ENCODE results near the gene FBN3.
"Not testable (repeated sequence)": the region's sequence is repeated elsewhere in the genome, so short reads cannot be mapped to it uniquely, and the experiment has no call there.

The FBN3 gene

GRCh38 chr19:8056533-8056932 is 92.9 kb downstream of the FBN3 start:
- DNase-seq (ENCODE audit: low spot score): no peak

DNA sequence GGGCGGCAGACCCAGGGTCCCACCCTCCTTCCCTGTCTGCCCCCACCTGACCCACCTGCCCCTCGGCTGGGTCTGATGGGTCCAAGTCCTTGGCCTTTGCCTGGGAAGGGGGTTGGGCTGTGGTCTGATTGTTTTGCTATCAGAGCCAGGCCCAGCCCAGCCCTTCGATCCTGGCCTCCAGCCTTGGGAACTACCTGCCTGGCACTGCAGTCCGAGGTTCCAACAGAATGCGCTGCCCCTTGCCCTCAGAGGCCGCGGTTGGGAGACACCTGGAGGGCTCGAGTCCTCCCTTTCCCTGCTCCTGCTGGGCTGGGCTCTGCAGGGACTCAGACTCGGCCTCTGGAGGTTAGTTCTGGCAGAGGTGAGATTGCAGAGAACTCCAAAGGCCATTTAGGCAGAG is 95.2 kb downstream of the FBN3 start:
- DNase-seq (ENCODE audit: low spot score): no peak

- no peak for DNase-seq (ENCODE audit: low spot score)
Measured at GRCh38 chr19:8052464-8052859, 96.9 kb downstream of the FBN3 start, which contains the start of gene CCL25. CCL25 (plus strand) TSS chr19:8052760; CDS start chr19:8053050, 290 bp downstream.

DNA sequence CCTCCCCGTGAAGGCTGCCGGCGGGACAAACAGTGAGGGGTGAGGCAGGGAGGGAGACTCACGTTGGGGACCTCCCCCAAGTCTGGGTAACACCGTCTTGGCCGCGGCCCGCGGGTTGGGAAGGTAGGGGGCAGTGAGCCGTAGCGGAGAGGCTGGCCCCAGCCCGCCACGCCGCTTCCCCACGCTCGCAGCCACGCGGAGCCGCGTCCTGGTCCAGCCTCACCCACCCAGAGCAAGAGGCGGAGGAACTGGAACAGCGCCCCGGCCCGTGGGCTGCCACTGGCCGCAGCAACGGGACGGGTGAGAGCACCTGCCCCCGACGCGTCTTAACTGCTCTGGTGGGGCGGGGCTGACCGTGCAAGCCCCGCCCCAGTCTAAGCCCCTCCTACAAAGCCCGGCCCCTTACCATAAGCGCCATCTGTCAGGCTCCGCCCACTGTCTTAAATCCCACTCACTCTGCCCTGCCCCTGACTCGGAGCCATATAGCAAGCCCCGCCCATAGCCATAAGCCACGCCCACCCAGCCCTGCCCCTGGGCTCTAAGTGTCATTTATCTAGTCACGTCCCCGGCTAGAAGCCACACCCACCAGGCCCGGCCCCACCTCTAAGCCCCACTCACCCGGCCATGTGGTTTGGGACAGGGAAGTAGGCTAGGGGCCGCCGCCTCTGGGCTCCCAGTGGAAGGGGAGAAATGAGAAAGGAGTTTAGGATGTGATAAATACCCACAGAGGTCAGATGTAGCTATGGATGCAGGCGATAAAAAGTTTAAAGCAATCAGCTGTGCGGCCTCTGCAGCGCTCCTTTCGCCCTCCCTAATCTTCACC is 98.9 kb downstream of the FBN3 start:
- peak; percentile 25 for DNase-seq (ENCODE audit: low spot score)

- no peak for DNase-seq (ENCODE audit: low spot score)
Measured at GRCh38 chr19:8046569-8047165, 102.7 kb downstream of the FBN3 start.

DNA sequence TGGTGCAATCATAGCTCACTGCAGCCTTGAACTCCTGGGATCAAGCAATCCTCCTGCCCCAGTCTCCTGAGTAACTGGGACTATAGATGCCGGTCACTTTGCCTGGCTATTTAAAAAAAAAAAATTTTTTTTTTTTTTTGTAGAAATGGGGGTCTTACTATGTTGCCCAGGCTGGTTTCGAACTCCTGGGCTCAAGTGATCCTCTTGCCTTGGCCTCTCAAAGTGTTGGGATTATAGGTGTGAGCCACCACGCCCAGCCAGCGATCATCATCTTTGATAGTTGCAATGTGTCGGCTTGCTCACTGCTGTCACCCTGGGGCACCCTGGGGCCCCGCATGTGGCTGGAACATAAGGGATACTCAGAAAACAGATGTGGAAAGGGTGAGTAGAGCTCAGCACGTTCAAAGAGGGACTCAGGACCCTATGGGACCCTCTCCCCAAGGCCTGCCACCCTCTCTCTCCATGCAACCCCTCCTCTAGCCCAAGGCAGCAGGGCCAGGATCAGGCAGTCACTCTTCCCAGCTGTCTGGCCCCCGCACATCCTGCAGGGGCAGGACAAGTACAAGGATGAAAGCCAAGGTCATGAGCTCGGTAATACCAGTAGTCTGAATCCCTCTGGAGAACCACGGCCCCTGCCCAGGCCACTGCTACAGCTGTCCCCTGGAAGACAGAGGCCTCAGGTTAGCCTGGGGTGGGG is 103.4 kb downstream of the FBN3 start:
- no peak for DNase-seq (ENCODE audit: low spot score)

- DNase-seq (ENCODE audit: low spot score): no peak
Measured at GRCh38 chr19:8044018-8044417, 105.4 kb downstream of the FBN3 start.

GRCh38 chr19:8042900-8043299 is 106.5 kb downstream of the FBN3 start:
- no peak for DNase-seq (ENCODE audit: low spot score)

- no peak for DNase-seq (ENCODE audit: low spot score)
Measured at GRCh38 chr19:8041531-8041931, 107.9 kb downstream of the FBN3 start.

DNA sequence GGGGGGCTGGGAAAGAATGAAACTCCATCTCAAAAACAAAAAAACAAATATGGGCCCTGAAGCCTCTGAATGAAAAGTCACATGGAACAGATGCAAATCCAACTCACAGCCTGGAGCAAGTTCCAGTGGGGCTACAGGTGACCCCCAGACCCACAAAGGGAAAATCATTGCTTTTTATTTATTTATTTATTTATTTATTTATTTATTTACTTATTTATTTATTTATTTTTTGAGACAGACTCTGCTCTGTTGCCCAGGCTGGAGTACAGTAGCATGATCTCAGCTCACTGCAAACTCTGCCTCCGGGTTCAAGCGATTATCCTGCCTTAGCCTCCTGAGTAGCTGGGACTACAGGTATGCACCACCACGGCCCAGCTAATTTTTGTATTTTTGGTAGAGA is 110.2 kb downstream of the FBN3 start:
- DNase-seq (ENCODE audit: low spot score): no peak

- DNase-seq (ENCODE audit: low spot score): no peak
Measured at GRCh38 chr19:8038815-8039214, 110.6 kb downstream of the FBN3 start.

DNA sequence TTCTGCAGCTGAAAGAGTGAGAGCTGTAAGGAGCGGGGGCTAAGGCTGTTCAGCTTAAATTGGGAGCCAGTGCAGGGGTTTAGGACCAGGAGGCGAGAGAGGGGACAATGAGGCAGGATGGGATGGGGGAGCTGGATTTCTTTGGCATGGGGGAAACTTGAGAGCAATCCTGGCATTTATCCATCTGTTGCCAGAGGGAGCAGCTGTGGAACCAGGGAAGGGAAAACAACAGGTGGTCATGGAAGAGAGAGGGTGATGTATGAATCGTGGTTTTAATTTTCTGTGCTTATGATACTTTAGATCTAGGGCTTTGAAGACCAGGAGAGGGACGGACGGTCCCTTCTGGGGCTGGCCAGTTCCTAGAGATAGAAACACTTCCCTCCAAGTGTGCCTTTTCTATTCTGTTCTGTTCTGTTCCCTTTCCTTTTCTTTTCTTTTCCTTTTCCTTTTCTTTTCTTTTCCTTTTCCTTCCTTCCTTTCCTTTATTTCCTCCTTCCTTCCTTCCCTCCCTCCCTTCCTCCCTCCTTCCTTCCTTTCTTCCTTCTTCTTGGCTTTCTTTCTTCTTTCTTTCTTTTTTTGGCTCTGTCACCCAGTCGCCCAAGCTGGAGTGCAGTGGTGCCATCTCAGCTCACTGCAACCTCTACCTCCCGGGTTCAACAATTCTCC is 112.8 kb downstream of the FBN3 start:
- DNase-seq (ENCODE audit: low spot score): no peak

GRCh38 chr19:8034178-8034525 is 115.2 kb downstream of the FBN3 start:
- DNase-seq (ENCODE audit: low spot score): peak; percentile 32

DNA sequence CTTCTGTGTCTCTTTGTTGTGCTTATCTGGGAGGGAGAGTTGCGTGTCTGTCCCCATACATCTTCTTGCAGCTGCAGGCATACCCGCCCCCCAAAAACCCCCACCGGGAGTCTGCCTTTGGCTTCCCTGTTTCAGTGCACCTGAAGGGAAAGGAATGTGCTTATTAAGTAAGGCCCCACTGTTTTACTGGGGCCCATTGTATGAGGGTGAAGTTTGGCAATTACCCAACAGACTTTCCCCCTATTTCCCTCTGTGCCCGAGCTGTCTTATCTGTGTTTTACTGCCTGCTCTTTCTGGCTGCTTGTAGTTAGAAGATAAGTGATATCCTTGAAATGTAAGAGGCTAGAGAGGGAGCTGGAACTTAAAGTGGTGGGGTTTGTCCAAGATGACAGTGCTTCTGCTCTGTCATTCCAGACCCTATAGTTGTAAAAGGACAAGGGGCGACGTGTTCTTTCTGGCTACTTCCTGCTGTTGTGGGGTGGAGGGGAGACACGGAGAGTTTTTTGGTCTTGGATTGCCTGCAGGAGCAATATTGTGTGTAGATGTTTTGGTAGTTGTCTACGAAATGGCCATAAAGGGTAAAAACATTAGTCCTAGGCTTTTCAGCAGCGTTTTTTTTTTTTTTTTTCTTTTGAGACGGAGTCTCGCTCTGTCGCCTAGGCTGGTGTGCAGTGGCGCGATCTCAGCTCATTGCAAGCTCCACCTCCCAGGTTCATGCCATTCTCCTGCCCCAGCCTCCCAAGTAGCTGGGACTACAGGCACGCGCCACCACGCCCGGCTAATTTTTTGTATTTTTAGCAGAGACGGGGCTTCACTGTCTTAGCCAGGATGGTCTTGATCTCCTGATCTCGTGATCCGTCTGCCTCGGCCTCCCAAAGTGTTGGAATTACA is 115.9 kb downstream of the FBN3 start:
- DNase-seq (ENCODE audit: low spot score): not testable (repeated sequence)

DNA sequence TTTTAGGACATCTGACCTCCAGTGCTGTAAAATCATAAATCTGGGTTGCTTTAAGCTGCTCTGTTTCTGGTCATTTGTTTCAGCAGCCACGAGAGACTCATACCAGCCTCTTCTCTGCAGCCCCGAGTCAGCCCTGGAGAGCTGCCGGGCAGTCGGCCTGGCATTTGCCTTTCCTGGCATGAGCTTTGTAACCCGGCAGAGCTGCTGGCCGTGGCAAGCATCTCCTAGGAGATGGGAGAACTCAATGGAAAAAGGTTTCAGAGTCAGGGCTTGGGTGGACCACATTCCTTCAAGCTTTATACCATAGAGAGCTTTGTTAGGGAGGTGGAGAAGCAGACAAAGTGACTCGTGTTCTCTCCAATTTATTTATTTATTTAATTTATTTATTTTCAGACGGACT is 118.4 kb downstream of the FBN3 start:
- no peak for DNase-seq (ENCODE audit: low spot score)

DNA sequence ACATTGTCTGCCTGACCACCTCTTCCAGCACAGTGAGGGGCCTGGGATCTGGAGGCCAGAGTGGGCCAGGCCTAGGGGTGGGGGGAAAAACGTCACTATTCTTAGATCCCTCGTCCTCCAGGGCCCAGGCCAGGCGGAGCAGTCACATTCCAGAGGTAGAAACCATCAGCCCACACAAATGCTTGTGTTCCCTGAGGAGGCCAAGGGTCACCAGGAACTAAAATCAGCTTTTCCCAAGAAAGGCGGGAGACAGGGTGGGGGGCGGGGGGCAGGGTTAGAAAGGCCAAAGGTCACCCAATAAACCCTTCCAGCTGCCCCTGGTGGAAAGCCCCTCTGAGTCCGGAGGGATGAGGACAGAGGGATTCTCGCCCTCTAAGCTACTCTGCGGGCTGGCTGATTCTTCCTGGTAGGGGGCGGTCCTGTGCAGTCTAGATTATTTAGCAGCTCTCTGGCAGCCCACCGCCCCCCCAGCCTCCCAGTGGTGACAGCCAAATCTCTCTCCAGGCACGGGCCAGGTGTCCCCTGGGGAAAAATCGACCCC is 120.4 kb downstream of the FBN3 start:
- DNase-seq (ENCODE audit: low spot score): peak; percentile 49

DNA sequence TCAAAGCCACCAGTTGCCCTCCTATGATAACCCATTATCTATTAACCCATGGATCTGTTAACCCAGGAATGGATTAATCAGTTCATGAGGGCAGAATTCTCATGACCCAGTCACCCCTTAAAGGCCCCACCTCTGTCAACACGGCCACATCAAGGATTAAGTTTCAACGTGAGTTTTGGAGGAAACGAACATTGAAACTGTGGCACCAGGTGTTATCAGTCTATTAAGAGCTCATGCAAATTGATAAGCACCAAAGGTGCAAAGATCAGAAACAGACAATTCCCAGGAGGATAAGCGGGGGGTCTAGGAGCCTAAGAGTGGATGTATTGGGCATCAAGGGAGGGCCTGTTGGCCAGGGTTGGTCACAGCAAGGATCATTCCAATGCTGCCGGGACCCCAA is 124.1 kb downstream of the FBN3 start:
- no peak for DNase-seq (ENCODE audit: low spot score)

DNA sequence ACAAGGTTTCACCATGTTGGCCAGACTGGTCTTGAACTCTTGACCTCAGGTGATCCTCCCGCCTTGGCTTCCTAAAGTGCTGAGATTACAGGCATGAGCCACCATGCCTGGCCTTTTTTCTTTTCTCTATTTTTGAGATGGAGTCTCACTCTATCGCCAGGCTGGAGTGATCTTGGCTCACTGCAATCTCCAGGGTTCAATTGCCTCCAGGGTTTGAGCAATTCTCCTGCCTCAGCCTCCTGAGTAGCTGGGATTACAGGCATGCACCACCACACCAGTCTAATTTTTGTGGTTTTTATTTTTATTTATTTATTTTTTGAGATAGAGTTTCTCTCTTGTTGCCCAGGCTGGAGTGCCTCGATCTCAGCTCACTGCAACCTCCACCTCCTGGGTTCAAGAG is 125.1 kb downstream of the FBN3 start:
- DNase-seq (ENCODE audit: low spot score): not testable (repeated sequence)

- DNase-seq (ENCODE audit: low spot score): no peak
Measured at GRCh38 chr19:8023371-8023770, 126.0 kb downstream of the FBN3 start.

GRCh38 chr19:8022275-8022674 is 127.1 kb downstream of the FBN3 start:
- no peak for DNase-seq (ENCODE audit: low spot score)

- no peak for DNase-seq (ENCODE audit: low spot score)
Measured at GRCh38 chr19:8021374-8021773, 128.0 kb downstream of the FBN3 start.
